SK-N-SH (cell line): ENCODE results near the gene LRP10. TPM values are rescaled to one million over a fixed set of nuclear protein-coding genes. Genes with fewer than 3 reads are reported as not detected.

Experiments used
- CTCF ChIA-PET: fragments of 300-600, 350-600 bp; formaldehyde crosslinking; extraction: SDS; loops from one replicate; lab custom pipeline; 2021; lab: Yijun Ruan, JAX
- POLR2A ChIA-PET: fragments of 350-600 bp; sonication (Branson Sonifier 250); formaldehyde crosslinking; extraction: SDS; loops from one replicate; lab custom pipeline; 2020; ENCODE audit warnings: antibody characterized with exemption, inconsistent platforms; lab: Yijun Ruan, JAX
- DNase-seq: peaks from one replicate; pipeline ENCODE4 v3.0.0; 2012
- H2AFZ ChIP-seq: fragments of 200-600 bp; sonication (generic); 2 replicates; pipeline ENCODE4 v1.8.1; 2016; ENCODE audit warnings: antibody characterized with exemption, mild to moderate bottlenecking, low read depth
- H3F3A ChIP-seq: fragments of 200-600 bp; sonication (generic); replicated peaks from 2 replicates; pipeline ENCODE3; 2016; ENCODE audit warnings: antibody characterized with exemption, mild to moderate bottlenecking; ENCODE audit not compliant: insufficient read depth
- H3K27ac ChIP-seq, 2 experiments: fragments of 200-500 bp in 1 of 2; fragments of 200-600 bp in 1 of 2; sonication (Bioruptor generic) in 1 of 2; sonication (generic), shearing (Covaris generic) in 1 of 2; 2 replicates each; pipeline versions ENCODE4 v1.5.1 to v1.6.1; 2014 to 2016; ENCODE audit warnings: low read depth in 2 of 2, inconsistent platforms in 1 of 2, low read length in 1 of 2, mild to moderate bottlenecking in 1 of 2, mixed read lengths in 1 of 2
- H3K27me3 ChIP-seq: fragments of 200-600 bp; sonication (generic), shearing (Covaris generic); 2 replicates; pipeline ENCODE4 v1.6.1; 2016; ENCODE audit warnings: mixed run types; ENCODE audit not compliant: insufficient read depth
- H3K36me3 ChIP-seq, 2 experiments: fragments of 200-500 bp in 1 of 2; fragments of 200-600 bp in 1 of 2; sonication (Bioruptor generic) in 1 of 2; sonication (generic) in 1 of 2; replicated peaks in 1 of 2; 2 replicates each; pipeline versions ENCODE3 to v1.5.1; 2014 to 2016; ENCODE audit warnings: low read length in 1 of 2, mild to moderate bottlenecking in 1 of 2; ENCODE audit not compliant: insufficient read depth in 2 of 2, control insufficient read depth in 1 of 2
- H3K4me1 ChIP-seq, 2 experiments: fragments of 200-500 bp in 1 of 2; fragments of 200-600 bp in 1 of 2; sonication (Bioruptor generic) in 1 of 2; sonication (generic), shearing (Covaris generic) in 1 of 2; 2 replicates each; pipeline versions ENCODE4 v1.5.1 to v1.6.1; 2014 to 2016; ENCODE audit warnings: low read depth in 1 of 2, low read length in 1 of 2, mixed run types in 1 of 2; ENCODE audit not compliant: insufficient read depth in 2 of 2, control insufficient read depth in 1 of 2
- H3K4me2 ChIP-seq: fragments of 200-600 bp; sonication (generic), shearing (Covaris generic); 2 replicates; pipeline ENCODE4 v1.6.1; 2017; ENCODE audit warnings: mixed run types
- H3K4me3 ChIP-seq, 2 experiments: fragments of 200-500 bp in 1 of 2; fragments of 200-600 bp in 1 of 2; sonication (Bioruptor generic) in 1 of 2; sonication (generic), shearing (Covaris generic) in 1 of 2; 2 replicates each; pipeline versions ENCODE4 v1.5.1 to v1.8.1; 2014 to 2016; ENCODE audit warnings: low read depth in 2 of 2, inconsistent platforms in 1 of 2, low read length in 1 of 2, mild to moderate bottlenecking in 1 of 2, mixed read lengths in 1 of 2, moderate library complexity in 1 of 2
- H3K79me2 ChIP-seq: fragments of 200-600 bp; sonication (generic); 2 replicates; pipeline ENCODE4 v1.8.1; 2017; ENCODE audit warnings: mild to moderate bottlenecking; ENCODE audit not compliant: insufficient read depth
- H3K9ac ChIP-seq: fragments of 200-600 bp; sonication (generic); 2 replicates; pipeline ENCODE4 v1.6.1; 2017; ENCODE audit warnings: mixed run types
- H3K9me2 ChIP-seq: fragments of 200-600 bp; sonication (generic); 2 replicates; pipeline ENCODE4 v1.6.1; 2017; ENCODE audit warnings: mixed run types
- H3K9me3 ChIP-seq: fragments of 200-600 bp; sonication (generic); 2 replicates; pipeline ENCODE4 v1.6.1; 2017; ENCODE audit warnings: mixed run types, mild to moderate bottlenecking, moderate library complexity
- H4K20me1 ChIP-seq: fragments of 200-600 bp; sonication (generic); 2 replicates; pipeline ENCODE4 v1.6.1; 2017; ENCODE audit warnings: mild to moderate bottlenecking, mixed run types; ENCODE audit not compliant: insufficient read depth
- CHD2 ChIP-seq: fragments of 150-350 bp; IDR thresholded peaks from 2 replicates; pipeline ENCODE4 v1.6.1; 2018; ENCODE audit warnings: low read length; ENCODE audit not compliant: partially characterized antibody
- ELF1 ChIP-seq: IDR thresholded peaks from 2 replicates; pipeline ENCODE4 v1.4.0; 2012
- FOSL2 ChIP-seq: IDR thresholded peaks from 2 replicates; pipeline ENCODE4 v1.4.0; 2012; ENCODE audit warnings: low read depth, mild to moderate bottlenecking, moderate library complexity, borderline replicate concordance
- FOXJ3 ChIP-seq: sonication (generic); formaldehyde crosslinking; IDR thresholded peaks from 2 replicates; pipeline ENCODE4 v1.5.1; 2020; ENCODE audit warnings: mild to moderate bottlenecking, missing genetic modification reagents
- FOXM1 ChIP-seq: IDR thresholded peaks from 2 replicates; pipeline ENCODE4 v1.4.0; 2012; ENCODE audit warnings: low read depth, mild to moderate bottlenecking
- GATA2 ChIP-seq: sonication (generic); formaldehyde crosslinking; IDR thresholded peaks from 2 replicates; pipeline ENCODE4 v1.5.0; 2020; ENCODE audit warnings: mild to moderate bottlenecking, missing genetic modification reagents
- JUND ChIP-seq: IDR thresholded peaks from 2 replicates; pipeline ENCODE4 v1.4.0; 2012
- MEF2A ChIP-seq: IDR thresholded peaks from 2 replicates; pipeline ENCODE4 v1.4.0; 2012; ENCODE audit warnings: low read depth, borderline replicate concordance
- MXI1 ChIP-seq: IDR thresholded peaks from 2 replicates; pipeline ENCODE4 v1.6.1; 2012; ENCODE audit warnings: mild to moderate bottlenecking, low read depth, low read length, improper control_type of control experiment
- NFIC ChIP-seq: IDR thresholded peaks from 2 replicates; pipeline ENCODE4 v1.4.0; 2012; ENCODE audit warnings: borderline replicate concordance
- NRF1 ChIP-seq: IDR thresholded peaks from 2 replicates; pipeline ENCODE4 v1.6.1; 2012; ENCODE audit warnings: low read depth, mild to moderate bottlenecking, low read length
- RFX5 ChIP-seq: IDR thresholded peaks from 2 replicates; pipeline ENCODE4 v1.6.1; 2012; ENCODE audit warnings: mild to moderate bottlenecking, improper control_type of control experiment, low read length
- RXRA ChIP-seq: IDR thresholded peaks from 2 replicates; pipeline ENCODE4 v1.4.0; 2012; ENCODE audit warnings: low read depth, mild to moderate bottlenecking, borderline replicate concordance
- SIN3A ChIP-seq: IDR thresholded peaks from 2 replicates; pipeline ENCODE4 v1.6.1; 2012; ENCODE audit warnings: low read depth, mild to moderate bottlenecking, low read length, moderate library complexity, borderline replicate concordance
- SMC3 ChIP-seq: IDR thresholded peaks from 2 replicates; pipeline ENCODE4 v1.6.1; 2012; ENCODE audit warnings: low read depth, low read length, improper control_type of control experiment
- TAF1 ChIP-seq: IDR thresholded peaks from 2 replicates; pipeline ENCODE4 v1.6.1; 2012; ENCODE audit warnings: low read depth, mild to moderate bottlenecking, low read length, moderate library complexity, borderline replicate concordance
- TCF12 ChIP-seq: IDR thresholded peaks from 2 replicates; pipeline ENCODE4 v1.4.0; 2012
- TEAD4 ChIP-seq: IDR thresholded peaks from 2 replicates; pipeline ENCODE4 v1.4.0; 2012; ENCODE audit warnings: mild to moderate bottlenecking, borderline replicate concordance; ENCODE audit not compliant: insufficient read depth
- YY1 ChIP-seq: IDR thresholded peaks from 2 replicates; pipeline ENCODE4 v1.4.0; 2012; ENCODE audit warnings: low read depth, mild to moderate bottlenecking
- WGBS: methylation state at CpG from one replicate; pipeline ENCODE4 v1.1.6; 2017; ENCODE audit warnings: low lambda C conversion rate; 5-methylcytosine and 5-hydroxymethylcytosine counted together
- polyA plus RNA-seq, 3 experiments: library from polyadenylated mRNA; depleted of rRNA; stranded (reverse); fragments of >200 nt; gene quantifications; 2 replicates each; pipeline ENCODE4 v1.2.3, GENCODE V29; 2012
- TF ChIP-seq, protein P1 (sequence below): IDR thresholded peaks from 2 replicates; pipeline ENCODE4 v1.4.0; 2012; ENCODE audit warnings: low read depth
- TF ChIP-seq, protein P2 (sequence below): fragments of 150-350 bp; IDR thresholded peaks from 2 replicates; pipeline ENCODE4 v1.6.1; 2016; ENCODE audit warnings: mild to moderate bottlenecking, low read depth, low read length
- TF ChIP-seq, protein P3 (sequence below): IDR thresholded peaks from 2 replicates; pipeline ENCODE4 v1.4.0; 2012; ENCODE audit warnings: low read depth, borderline replicate concordance
- TF ChIP-seq, protein P4 (sequence below): IDR thresholded peaks from 2 replicates; pipeline ENCODE4 v1.4.0; 2012; ENCODE audit warnings: low read depth, borderline replicate concordance
- TF ChIP-seq, protein P5 (sequence below): fragments of 150-350 bp; IDR thresholded peaks from 2 replicates; pipeline ENCODE4 v1.6.1; 2017; ENCODE audit warnings: antibody characterized with exemption, low read length, low read depth, borderline replicate concordance

The LRP10 gene
- polyA plus RNA-seq, 1 of the 3 experiments (the other 2 are of a cell fraction): 117 TPM

DNA sequence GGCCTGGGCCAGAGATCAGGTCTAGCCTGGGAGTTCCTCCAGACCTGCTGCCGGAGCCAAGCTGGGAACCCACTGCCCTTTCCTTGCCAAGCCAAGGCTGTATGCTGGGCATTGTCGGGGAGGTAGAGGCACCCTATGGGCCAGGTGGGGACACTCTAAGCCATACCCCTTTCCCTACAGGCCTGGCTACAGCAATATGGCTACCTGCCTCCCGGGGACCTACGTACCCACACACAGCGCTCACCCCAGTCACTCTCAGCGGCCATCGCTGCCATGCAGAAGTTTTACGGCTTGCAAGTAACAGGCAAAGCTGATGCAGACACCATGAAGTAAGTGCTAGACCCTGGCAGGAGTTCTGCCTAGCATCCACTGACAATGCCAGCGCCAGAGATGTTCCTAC lies 30.2 kb upstream of the LRP10 start:
- Histone ChIP-seq H3K36me3 (peaks cover 0 to 9% of the 10 kb centered on the region in 2 experiments), H3K27me3 (no peaks in the 10 kb centered on the region), H3K9ac (no peak overlapping the region), H3K4me2 (no peak overlapping the region), H4K20me1 (no peaks in the 10 kb centered on the region), H3F3A (no peaks in the 10 kb centered on the region), H3K9me3 (no peaks in the 10 kb centered on the region), H2AFZ (no peak overlapping the region), H3K9me2 (no peaks in the 10 kb centered on the region), H3K27ac (no peak overlapping the region), H3K4me3 (no peak overlapping the region), H3K79me2 (peaks cover 44% of the 10 kb centered on the region), H3K4me1 (peaks cover 0 to 10% of the 10 kb centered on the region in 2 experiments; a peak in 1 of 4 replicates)
- WGBS: 74% methylated on average over 4 of the region's 9 CpGs
- no peak for DNase-seq
- POLR2A ChIA-PET: no interaction called here
- CTCF ChIA-PET: interaction anchor here (0.7 to 5.7 kb wide), 5 partner anchors 12 to 285 kb away, joined by 3 to 59 read pairs (median 4); no protein-coding TSS in a partner anchor
- no peak for TF ChIP-seq TAF1
- no peak for TF ChIP-seq MEF2A
- TF ChIP-seq, protein P1, sequence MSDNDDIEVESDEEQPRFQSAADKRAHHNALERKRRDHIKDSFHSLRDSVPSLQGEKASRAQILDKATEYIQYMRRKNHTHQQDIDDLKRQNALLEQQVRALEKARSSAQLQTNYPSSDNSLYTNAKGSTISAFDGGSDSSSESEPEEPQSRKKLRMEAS: no peak
- TF ChIP-seq ELF1: no peak
- TF ChIP-seq, protein P2, sequence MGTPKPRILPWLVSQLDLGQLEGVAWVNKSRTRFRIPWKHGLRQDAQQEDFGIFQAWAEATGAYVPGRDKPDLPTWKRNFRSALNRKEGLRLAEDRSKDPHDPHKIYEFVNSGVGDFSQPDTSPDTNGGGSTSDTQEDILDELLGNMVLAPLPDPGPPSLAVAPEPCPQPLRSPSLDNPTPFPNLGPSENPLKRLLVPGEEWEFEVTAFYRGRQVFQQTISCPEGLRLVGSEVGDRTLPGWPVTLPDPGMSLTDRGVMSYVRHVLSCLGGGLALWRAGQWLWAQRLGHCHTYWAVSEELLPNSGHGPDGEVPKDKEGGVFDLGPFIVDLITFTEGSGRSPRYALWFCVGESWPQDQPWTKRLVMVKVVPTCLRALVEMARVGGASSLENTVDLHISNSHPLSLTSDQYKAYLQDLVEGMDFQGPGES: no peak
- TF ChIP-seq FOXM1: no peak
- TF ChIP-seq GATA2 (CRISPR knock-in tag): no peak
- TF ChIP-seq NRF1: no peak
- TF ChIP-seq, protein P3, sequence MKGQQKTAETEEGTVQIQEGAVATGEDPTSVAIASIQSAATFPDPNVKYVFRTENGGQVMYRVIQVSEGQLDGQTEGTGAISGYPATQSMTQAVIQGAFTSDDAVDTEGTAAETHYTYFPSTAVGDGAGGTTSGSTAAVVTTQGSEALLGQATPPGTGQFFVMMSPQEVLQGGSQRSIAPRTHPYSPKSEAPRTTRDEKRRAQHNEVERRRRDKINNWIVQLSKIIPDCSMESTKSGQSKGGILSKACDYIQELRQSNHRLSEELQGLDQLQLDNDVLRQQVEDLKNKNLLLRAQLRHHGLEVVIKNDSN: no peak
- TF ChIP-seq JUND: no peak
- no peak for TF ChIP-seq FOXJ3 (CRISPR knock-in tag)
- no peak for TF ChIP-seq SMC3
- TF ChIP-seq FOSL2: no peak

DNA sequence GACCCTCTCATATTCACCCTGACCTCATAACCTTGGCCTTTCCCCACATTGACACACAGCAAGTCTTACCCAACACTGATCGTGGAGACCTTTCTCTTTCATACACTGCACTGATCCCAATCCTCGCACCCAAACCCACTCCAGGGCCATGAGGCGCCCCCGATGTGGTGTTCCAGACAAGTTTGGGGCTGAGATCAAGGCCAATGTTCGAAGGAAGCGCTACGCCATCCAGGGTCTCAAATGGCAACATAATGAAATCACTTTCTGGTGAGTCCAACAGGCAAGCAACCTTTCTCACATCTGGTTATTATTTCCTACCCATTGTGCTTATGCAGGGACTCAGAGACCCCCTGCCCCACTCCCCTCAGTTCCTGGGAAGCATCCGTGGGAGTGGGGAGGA lies 29.8 kb upstream of the LRP10 start:
- no peak overlapping the region for H2AFZ ChIP-seq
- CTCF ChIA-PET: interaction anchor here (0.9 to 5.7 kb wide), 3 partner anchors 11 to 285 kb away, joined by 3 to 59 read pairs (median 7); no protein-coding TSS in a partner anchor
- no peak for DNase-seq
- WGBS: 86% methylated on average over 8 of the region's 8 CpGs
- no peaks in the 10 kb centered on the region for H3K27me3 ChIP-seq
- H3K9me2 ChIP-seq: no peaks in the 10 kb centered on the region
- no peak overlapping the region for H3K4me2 ChIP-seq
- H3K4me1 ChIP-seq: peaks cover 0 to 10% of the 10 kb centered on the region in 2 experiments; a peak in 1 of 4 replicates
- H3K27ac ChIP-seq: no peak overlapping the region
- no peak overlapping the region for H3K9ac ChIP-seq
- H3F3A ChIP-seq: no peaks in the 10 kb centered on the region
- POLR2A ChIA-PET: no interaction called here
- no peaks in the 10 kb centered on the region for H3K9me3 ChIP-seq
- H3K79me2 ChIP-seq: peaks cover 39% of the 10 kb centered on the region
- H4K20me1 ChIP-seq: no peaks in the 10 kb centered on the region
- H3K36me3 ChIP-seq: peaks cover 0 to 9% of the 10 kb centered on the region in 2 experiments
- H3K4me3 ChIP-seq: no peak overlapping the region
- no peak for TF ChIP-seq MEF2A
- TF ChIP-seq RXRA: no peak
- TF ChIP-seq YY1: no peak
- TF ChIP-seq RFX5: no peak
- TF ChIP-seq ELF1: no peak
- TF ChIP-seq TEAD4: no peak
- TF ChIP-seq JUND: no peak
- TF ChIP-seq NRF1: no peak
- TF ChIP-seq, protein P3: no peak
- no peak for TF ChIP-seq FOXJ3 (CRISPR knock-in tag)
- TF ChIP-seq NFIC: no peak
- TF ChIP-seq CHD2: no peak
- TF ChIP-seq SIN3A: no peak
- no peak for TF ChIP-seq MXI1
- TF ChIP-seq, protein P4, sequence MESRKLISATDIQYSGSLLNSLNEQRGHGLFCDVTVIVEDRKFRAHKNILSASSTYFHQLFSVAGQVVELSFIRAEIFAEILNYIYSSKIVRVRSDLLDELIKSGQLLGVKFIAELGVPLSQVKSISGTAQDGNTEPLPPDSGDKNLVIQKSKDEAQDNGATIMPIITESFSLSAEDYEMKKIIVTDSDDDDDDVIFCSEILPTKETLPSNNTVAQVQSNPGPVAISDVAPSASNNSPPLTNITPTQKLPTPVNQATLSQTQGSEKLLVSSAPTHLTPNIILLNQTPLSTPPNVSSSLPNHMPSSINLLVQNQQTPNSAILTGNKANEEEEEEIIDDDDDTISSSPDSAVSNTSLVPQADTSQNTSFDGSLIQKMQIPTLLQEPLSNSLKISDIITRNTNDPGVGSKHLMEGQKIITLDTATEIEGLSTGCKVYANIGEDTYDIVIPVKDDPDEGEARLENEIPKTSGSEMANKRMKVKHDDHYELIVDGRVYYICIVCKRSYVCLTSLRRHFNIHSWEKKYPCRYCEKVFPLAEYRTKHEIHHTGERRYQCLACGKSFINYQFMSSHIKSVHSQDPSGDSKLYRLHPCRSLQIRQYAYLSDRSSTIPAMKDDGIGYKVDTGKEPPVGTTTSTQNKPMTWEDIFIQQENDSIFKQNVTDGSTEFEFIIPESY: no peak
- TF ChIP-seq, protein P5, sequence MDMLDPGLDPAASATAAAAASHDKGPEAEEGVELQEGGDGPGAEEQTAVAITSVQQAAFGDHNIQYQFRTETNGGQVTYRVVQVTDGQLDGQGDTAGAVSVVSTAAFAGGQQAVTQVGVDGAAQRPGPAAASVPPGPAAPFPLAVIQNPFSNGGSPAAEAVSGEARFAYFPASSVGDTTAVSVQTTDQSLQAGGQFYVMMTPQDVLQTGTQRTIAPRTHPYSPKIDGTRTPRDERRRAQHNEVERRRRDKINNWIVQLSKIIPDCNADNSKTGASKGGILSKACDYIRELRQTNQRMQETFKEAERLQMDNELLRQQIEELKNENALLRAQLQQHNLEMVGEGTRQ: no peak
- no peak for TF ChIP-seq TCF12
